ENCODE measurements around the gene GRIN3B.

Gene GRIN3B

GRCh38 chr19:1046836-1047695 is 46.8 kb downstream of the GRIN3B start:
- no peak overlapping the region for H3K4me3 ChIP-seq (ENCODE audit: low read length)
- H3K79me2 ChIP-seq (ENCODE audit: control insufficient read depth, low read length): 0 out of 2 replicates have a peak, but pooled peaks cover 2% of the 10 kb centered on the region
- no peak overlapping the region for H3K27ac ChIP-seq (ENCODE audit: low read depth, low read length)
- H3F3A ChIP-seq (ENCODE audit: control insufficient read depth, insufficient read depth): no peaks in the 10 kb centered on the region
- no peaks in the 10 kb centered on the region for H3K27me3 ChIP-seq (ENCODE audit: control insufficient read depth, low read length)
- H3K36me3 ChIP-seq (ENCODE audit: control insufficient read depth, low read length): peaks cover 41% of the 10 kb centered on the region
- H3K9me2 ChIP-seq (replicated peaks; ENCODE audit: control insufficient read depth, low read length): no peaks in the 10 kb centered on the region
- TF ChIP-seq CTCF (IDR thresholded peaks at IDR 0.05; ENCODE audit: low read depth, low read length, poor library complexity, severe bottlenecking): no peak
- H3K9me3 ChIP-seq (ENCODE audit: control insufficient read depth, insufficient read depth, low read length): no peaks in the 10 kb centered on the region
- no peaks in the 10 kb centered on the region for H4K20me1 ChIP-seq (ENCODE audit: control insufficient read depth, insufficient read depth, low read depth, low read length)
- H3K4me1 ChIP-seq (ENCODE audit: control insufficient read depth, low read length): no peaks in the 10 kb centered on the region
- H3K4me2 ChIP-seq (ENCODE audit: low read length): no peak overlapping the region

GRCh38 chr19:1047696-1048147 is 47.5 kb downstream of the GRIN3B start:
- no peaks in the 10 kb centered on the region for H3F3A ChIP-seq (ENCODE audit: control insufficient read depth, insufficient read depth)
- no peaks in the 10 kb centered on the region for H4K20me1 ChIP-seq (ENCODE audit: control insufficient read depth, insufficient read depth, low read depth, low read length)
- no peaks in the 10 kb centered on the region for H3K4me1 ChIP-seq (ENCODE audit: control insufficient read depth, low read length)
- H3K27me3 ChIP-seq (ENCODE audit: control insufficient read depth, low read length): no peaks in the 10 kb centered on the region
- no peaks in the 10 kb centered on the region for H3K9me3 ChIP-seq (ENCODE audit: control insufficient read depth, insufficient read depth, low read length)
- TF ChIP-seq CTCF (IDR thresholded peaks at IDR 0.05; ENCODE audit: low read depth, low read length, poor library complexity, severe bottlenecking): no peak
- no peaks in the 10 kb centered on the region for H3K79me2 ChIP-seq (ENCODE audit: control insufficient read depth, low read length)
- no peak overlapping the region for H3K4me3 ChIP-seq (ENCODE audit: low read length)
- H3K27ac ChIP-seq (ENCODE audit: low read depth, low read length): no peak overlapping the region
- no peaks in the 10 kb centered on the region for H3K9me2 ChIP-seq (replicated peaks; ENCODE audit: control insufficient read depth, low read length)
- H3K36me3 ChIP-seq (ENCODE audit: control insufficient read depth, low read length): peaks cover 34% of the 10 kb centered on the region
- H3K4me2 ChIP-seq (ENCODE audit: low read length): no peak overlapping the region

- Histone ChIP-seq H3K4me1 (ENCODE audit: control insufficient read depth, low read length) (no peaks in the 10 kb centered on the region), H3K27ac (ENCODE audit: low read depth, low read length) (no peak overlapping the region), H3F3A (ENCODE audit: control insufficient read depth, insufficient read depth) (no peaks in the 10 kb centered on the region), H3K4me2 (ENCODE audit: low read length) (no peak overlapping the region), H4K20me1 (ENCODE audit: control insufficient read depth, insufficient read depth, low read depth, low read length) (no peaks in the 10 kb centered on the region), H3K9me2 (replicated peaks; ENCODE audit: control insufficient read depth, low read length) (no peaks in the 10 kb centered on the region), H3K4me3 (ENCODE audit: low read length) (no peak overlapping the region), H3K36me3 (ENCODE audit: control insufficient read depth, low read length) (peaks cover 32% of the 10 kb centered on the region), H3K27me3 (ENCODE audit: control insufficient read depth, low read length) (no peaks in the 10 kb centered on the region), H3K79me2 (ENCODE audit: control insufficient read depth, low read length) (no peaks in the 10 kb centered on the region), H3K9me3 (ENCODE audit: control insufficient read depth, insufficient read depth, low read length) (no peaks in the 10 kb centered on the region)
- TF ChIP-seq CTCF (IDR thresholded peaks at IDR 0.05; ENCODE audit: low read depth, low read length, poor library complexity, severe bottlenecking): no peak
- TF ChIP-seq EZH2phosphoT487 (IDR thresholded peaks at IDR 0.05; ENCODE audit: borderline replicate concordance, low read length): no peak
Measured at GRCh38 chr19:1049106-1049505, 48.9 kb downstream of the GRIN3B start.

Data from DOHH2 (cell line).